HG03135 (cell line): ENCODE results near the gene PIWIL1.

ENCODE experiments used
- ATAC-seq: cut with Tn5 transposase; IDR thresholded peaks from one replicate; pipeline ENCODE4 v1.9.1; 2021; ENCODE audit warnings: mild to moderate bottlenecking, moderate library complexity; ENCODE audit not compliant: unreplicated experiment

Gene PIWIL1

DNA sequence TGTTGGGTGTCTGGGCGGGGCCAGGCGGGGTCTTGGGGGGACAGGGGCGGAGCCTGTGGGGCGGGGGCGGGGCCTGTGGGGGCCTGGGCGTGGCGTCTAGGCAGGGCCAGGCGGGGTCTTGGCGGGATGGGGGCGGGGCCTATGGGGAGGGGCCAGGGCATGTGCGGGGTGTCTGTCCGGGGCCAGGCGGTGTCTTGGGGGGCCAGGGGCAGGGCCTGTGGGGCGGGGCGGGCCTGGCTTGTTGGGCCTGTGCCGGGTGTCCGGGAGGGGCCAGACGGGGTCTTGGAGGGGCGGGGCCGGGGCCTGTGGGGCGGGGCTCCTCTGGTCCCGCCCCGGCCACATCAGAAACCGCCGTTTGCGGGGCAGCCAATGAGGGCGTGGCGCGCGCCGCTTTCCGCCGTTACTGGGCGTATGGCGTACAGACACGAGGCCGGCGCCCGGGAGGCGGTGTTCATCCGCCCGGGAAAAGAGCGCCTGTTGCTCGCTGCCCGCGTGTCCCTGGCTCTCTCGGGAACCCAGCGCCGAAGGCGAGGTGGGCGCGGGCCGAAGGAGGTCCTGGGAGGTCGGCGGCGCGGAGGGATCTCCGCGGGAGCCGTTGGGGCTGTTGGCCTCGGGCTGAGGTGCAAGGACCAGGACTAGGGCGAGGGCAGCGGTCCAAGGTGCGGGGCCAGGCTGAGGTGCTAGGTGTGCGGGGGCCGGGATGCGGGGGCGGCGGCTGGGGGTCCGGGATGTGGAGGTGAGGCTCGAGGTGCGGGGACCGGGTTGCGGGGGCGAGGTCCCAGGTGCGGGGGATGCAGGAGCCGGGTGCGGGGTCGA, at the start of gene PIWIL1:
Gene PIWIL1 (plus strand): TSS at position 400 of the 816 bp plus-strand sequence. CDS start 4,705 bp downstream, outside the sequence.
- no peak for ATAC-seq

DNA sequence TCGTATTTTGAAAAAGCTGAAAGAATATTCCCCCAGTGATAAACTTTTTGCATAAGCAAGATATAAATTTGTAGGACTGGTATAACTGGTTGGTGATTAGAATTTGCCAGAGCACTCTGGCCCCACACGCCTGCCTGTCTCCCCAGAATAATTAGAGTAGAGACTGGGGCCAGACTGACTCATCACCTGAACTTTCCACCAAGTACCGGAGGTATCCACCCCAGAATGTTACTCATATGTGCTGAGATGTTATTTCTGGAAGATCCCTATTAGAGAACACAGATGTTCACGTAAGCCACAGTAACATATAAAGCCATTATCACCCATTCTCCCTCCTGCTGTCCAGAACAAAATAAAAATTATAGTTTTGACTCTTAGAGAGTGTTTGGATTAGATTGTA, 49.5 kb upstream of the PIWIL1 start:
- no peak for ATAC-seq

DNA sequence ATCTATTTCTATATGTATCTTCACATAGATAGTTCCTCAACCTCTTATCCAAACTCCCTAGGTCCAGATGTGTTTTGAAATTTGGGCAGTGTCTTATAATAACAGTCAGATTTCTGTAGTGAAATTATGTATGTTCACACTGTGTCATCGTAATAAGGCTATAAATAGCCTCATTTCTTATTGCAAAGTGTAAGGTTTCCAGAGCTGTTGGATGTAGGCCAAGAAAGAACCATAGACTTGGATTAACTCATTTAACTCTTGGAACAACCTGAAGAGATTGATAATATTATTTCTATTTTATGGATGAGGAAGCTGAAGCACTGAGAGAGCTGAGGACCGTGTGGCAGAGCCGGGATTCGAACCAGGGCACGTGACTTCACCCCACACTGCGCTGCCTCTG, 49.0 kb upstream of the PIWIL1 start:
- no peak for ATAC-seq

DNA sequence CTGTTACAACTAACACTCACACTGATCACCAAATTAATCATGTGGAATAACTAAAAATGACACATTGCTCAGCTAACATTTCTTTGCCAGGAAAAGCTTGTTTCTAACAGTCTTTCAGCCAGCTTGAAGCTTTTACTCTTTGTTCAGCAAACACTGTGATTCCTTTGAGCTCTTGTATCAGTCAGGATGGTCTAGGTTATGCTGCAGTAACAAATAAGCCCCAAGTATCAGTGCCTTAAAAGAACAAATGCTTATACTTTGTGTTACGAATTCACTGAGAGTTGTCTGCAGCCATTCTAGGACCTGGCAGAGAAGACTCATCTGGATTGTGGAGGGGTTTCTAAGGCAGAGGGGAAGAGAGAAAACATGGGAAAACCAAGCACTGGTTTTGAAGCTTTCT, 47.6 kb upstream of the PIWIL1 start:
- no peak for ATAC-seq

DNA sequence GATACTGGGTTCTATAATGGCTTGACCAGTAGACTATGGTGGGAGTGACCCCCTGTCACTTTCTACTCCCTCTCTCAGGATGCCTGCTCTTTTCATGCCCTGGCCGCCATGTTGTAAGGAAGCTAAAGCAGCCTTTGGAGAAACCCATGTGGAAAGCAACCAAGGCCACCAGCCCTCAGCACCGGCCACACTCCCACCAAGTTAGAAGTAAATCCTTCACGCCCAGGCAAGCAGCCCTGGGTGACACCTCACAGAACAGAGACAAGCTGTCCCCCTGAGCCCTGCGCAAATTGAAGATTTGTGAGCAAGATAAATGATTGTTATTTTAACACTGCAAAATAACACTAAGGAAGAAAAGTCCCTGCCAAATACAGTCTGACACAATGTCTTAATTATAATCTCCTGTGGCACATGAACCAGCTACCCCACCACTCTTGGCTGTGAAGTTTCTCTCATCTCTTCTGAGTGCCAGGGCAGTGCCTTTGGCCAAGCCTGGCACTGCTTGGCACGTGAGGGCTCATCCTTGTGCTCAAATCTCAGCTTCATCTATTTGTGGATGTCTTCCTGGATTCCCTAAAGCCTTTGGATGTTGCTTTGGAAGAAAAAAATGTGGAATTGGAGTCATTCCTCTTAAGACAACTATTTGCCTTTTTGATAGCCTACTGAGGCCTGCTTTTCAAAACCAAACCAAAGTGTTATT, 39.2 kb upstream of the PIWIL1 start:
- no peak for ATAC-seq

DNA sequence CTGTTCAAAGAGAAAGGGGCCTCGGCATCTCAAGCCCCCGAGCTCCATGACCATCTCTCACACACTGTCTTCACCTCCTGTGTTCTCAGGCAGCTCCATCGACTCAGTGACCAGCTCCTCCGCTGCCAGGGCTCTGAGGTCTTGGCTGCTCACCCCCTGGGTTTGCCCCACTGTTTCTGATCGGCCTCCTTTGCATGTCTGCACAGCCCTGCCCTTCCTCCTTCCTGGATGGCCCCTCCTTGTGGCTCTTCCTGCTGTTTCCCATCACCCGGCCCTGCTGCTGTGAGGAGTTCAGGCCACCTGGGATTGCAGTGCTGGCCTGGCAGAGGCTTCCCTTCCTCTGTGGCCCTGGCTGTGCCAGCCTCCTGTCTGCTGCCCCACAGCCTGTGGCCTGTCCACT, 38.1 kb upstream of the PIWIL1 start:
- no peak for ATAC-seq

DNA sequence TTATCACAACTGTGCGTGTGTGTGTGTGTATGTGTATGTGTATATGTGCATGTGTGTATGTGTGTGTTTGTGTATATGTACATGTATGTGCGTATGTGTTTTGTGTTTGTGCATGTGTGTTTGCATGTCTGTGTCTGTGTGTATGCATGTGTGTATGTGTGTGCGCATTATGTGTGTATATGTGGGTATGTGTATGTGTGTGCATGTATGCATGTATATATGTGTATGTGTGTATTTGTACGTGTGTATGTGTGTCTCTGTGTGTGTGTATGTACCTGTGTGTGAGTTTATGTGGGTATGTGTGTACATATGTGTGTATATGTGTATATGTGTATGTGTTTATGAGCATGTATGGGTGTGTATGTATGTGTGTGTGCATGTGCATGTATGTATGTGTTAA, 37.6 kb upstream of the PIWIL1 start:
- ATAC-seq: no peak

DNA sequence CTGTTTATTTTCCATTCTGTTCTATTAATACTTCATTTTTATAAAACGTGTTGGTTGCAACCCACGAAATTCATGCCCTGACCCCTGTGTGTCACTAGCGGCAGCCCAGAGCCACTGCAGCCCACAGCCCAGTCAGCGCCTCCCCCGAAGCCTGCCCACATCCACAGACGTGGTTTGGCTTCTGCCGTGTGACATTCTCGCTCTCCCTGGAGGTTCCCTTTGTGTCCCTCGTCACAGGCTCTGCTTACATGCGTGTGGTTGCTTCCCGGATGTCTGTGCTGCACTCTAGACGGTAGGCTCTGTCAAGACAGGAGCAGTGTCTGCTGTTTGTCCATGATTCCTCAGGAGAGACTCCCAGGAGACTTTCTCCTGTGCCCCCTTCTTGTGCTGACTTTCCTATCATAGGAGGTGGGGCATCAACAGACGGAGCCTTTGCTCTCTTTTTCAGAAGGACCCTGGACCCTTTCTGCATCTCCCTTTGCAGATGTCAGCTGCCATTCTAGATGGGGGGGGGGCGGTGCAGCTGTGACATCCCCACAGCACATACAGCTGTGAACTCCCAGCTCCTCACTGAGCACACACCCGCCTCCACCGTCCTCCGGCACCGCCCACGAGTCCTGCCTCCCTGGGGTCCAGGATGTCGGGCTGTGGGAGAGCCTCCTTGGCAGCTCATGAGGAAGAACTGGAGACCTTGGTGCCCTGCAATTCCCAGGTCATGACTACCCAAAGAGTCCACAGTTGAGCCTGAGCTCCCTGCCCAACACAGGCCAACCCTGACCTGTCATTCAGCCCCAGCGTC, 36.8 kb upstream of the PIWIL1 start:
- ATAC-seq: no peak

DNA sequence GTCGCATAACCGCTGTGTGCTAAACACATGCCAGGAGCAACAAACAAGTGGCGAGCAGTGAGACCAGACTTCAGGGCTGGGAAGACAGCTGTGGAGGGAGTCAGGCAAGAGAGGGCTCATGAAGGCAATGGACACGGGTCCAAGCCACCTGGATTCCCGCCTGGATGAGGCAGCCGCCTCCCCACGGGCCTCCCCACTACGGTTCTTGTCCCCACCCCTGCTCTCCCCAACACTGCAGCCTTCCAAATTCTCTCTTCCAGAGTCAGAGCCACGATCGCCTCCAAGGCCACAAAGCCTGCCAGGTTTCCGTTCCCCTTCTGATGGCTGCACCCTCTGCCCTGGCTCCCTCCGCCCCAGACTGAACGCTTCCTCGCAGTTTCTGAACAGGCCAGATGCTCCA, 36.1 kb upstream of the PIWIL1 start:
- ATAC-seq: no peak

DNA sequence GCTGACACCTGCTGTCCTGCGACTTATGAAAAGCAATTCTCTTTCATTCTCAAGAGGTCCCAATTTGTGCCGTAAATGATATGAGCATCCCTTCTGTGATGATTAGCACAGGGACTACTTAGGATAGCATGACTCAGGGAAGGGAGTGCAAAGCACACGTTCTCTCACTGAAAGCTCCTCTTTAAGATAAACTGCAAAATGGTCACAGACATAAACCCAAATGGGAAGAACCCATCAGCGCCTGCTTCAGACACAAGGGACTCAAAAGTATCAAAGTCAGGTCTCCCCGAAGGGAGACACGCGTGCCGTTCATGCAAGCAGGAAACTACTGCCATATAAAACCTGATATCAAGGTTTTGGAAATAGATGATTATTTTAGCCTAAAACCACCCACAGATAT, 33.9 kb upstream of the PIWIL1 start:
- no peak for ATAC-seq

DNA sequence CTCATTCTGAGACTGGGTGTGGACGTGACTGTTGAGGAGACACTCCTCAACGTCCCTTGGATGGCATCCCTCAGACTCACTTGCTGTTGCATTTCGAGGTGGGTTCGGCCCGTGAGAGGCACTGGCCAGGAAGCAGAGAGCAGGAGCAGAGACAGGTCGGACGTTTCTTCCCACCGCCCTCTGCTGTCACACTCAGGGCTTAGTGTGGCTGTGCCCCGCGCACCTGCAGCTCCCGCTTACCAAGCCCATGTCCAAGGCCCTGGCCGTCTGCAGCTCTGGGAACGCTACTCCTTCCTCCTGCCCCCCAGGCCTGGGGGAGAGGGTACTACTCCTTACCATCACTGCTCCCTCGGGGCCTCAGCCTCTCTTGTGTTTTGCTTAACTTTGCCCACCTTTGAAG, 29.8 kb upstream of the PIWIL1 start:
- ATAC-seq: no peak

DNA sequence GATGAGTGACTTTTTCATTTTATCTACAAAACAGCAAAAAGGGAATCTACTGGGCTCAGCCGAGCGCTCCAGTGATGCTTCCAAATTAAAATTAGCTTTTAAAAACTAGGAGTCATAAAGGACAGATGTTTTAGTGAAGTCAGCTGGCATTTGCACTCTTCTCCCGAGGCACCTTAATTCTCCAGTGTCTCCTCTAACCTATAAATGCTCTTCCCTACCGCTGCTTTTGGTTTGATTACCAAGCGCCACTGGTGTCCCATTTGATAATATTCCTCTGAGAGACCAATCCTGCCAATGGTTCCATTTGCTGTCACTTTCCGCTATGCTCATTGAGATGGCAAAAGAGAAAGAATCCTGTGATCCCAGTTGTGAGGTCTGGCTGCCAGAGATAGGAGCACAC, 29.3 kb upstream of the PIWIL1 start:
- no peak for ATAC-seq

DNA sequence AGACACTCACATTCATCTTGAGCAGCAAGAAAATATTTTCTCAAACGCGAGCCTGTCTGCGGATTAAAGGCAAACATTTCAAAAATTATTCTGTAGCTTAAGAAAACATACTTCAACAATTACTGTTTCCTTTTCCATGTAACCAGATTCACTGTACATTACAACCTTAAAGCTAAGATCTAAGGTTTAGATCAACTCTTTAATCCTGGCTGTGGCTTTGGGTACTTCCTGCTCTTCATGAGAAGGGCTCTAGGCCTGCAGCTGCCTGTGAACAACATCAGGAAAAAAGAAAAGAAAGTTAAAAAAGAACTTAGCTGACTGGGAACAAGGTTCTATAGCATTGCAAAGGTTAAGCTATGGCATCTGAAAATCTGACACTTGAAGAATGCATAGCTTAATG, 21.4 kb upstream of the PIWIL1 start:
- ATAC-seq: no peak

DNA sequence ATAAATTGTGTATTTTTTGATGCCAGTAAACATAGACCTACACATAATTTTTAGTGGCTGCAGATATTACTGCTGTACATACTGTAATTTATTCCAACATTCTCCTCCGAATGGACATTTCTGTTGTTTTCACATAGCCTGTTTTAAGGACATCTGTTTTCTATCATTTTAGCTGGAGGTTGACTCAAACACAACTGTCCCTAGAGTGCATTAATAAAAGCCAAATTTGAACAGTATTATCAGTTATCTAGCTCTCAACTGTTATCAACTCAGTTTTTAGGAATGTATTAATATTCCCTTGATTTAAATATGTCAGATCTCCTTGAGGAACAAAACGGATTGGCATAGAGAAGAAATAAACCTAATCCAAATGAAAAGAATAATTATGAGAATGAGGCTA, 17.2 kb upstream of the PIWIL1 start:
- no peak for ATAC-seq

DNA sequence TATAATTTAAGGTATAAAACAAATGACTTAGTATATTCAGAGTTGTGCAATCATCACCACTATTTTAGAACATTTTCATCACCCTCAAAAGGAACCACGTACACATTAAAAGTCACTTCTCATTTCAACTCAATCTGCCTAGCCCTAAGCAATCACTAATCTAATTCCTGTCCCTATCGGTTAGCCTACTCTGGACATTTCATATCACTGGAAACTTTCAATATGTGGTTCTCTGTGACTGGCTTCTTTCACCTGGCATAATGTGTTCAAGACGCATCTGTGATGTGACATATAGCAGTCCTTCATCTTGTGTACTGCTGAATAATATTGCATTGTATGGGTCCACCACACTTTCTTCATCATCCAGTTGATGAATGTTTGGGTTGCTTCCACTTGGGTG, 15.4 kb upstream of the PIWIL1 start:
- ATAC-seq: no peak

DNA sequence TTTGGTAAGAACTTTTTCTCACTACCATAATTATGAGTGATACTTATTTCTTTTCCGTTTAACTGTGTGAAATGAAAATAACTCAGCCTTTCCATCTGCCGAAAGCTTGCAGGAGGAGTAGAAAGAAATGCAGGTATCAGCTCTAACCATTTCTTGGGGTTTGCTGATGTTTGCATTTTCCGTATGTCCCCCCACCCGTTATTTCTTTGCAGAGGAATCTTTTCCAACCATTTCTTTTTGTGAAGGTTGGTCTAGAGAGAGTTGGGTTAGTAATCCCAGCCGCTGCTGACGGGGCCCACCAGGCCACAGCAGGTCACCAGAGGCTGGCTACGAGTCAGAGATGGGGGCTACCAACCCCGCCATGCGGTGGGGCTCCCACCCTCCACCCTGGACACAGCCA, 7.0 kb upstream of the PIWIL1 start:
- ATAC-seq: no peak

DNA sequence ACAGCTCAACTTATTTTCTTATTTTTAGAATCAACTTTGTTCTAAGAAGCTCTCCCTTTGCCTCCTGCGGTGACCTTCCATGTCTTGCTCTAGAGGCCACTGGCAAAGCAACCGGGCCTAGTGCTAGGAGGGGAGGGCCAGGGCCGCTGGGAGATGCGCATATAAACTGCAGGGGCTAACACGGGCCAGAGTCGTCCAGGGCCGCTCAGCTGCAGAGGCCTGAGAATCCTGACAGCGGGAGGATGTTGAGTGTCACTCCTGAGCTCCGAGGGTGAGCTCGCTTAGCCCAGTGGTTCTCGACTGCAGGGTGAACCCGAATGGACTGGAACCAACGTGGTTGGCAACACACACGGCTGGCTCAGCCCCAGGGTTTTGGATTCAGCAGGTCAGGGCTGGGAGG, 6.5 kb upstream of the PIWIL1 start:
- no peak for ATAC-seq

DNA sequence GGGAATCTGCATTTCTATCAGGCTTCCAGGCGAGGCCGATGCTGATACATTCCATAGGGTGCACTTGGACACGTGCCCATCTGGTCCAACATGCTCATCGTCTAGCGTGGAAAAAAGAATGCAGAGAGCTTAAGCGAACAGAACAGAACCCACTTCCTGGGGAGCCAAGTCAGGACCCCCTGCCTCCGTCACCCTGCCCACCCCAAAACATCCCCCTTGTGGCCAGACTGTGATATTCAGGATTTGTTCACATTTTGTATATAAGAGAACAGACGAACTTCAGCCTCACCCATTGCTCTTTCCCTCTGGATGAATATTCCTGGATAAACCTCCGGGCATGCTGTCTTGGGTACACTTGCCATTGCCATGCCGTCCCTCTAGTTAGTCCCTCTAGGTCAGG, 4.3 kb upstream of the PIWIL1 start:
- ATAC-seq: no peak

DNA sequence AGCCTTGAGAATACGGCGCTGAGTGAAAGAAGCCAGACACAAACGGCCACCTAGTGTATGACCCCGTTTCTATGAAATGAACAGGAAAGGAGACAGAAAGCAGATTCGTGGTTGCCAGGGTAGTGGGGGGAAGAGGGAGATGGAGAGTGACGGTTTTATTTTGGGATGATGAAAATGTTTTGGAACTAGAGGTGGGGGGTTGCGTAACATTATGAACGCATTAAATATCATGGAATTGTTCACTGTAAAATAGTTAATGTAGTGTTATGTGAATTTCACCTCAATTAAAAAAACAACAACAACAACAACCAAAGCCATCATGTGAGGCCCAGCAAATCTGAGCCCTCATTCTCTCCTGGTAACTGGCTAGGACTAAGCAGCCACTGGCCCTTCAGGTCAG, 3.3 kb upstream of the PIWIL1 start:
- no peak for ATAC-seq

DNA sequence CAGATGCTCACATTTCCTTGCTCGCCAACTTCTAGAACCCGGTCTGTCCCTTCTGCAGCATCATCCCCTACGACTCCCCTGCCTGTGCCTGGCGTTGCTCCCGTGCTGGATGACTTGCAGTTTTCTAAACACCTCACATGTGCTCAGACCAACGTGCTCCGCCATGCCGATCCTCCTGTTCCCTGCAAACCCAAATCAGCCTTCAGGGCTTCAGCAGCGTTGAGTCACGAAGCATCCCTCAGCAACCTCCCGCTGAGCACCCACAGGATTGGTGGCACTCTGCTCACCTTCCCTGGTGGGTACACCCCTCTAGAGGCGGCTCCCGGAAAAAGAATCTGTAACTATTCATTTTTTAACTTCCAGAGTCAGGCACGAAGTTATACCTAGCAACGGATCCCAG, 2.8 kb upstream of the PIWIL1 start:
- no peak for ATAC-seq

DNA sequence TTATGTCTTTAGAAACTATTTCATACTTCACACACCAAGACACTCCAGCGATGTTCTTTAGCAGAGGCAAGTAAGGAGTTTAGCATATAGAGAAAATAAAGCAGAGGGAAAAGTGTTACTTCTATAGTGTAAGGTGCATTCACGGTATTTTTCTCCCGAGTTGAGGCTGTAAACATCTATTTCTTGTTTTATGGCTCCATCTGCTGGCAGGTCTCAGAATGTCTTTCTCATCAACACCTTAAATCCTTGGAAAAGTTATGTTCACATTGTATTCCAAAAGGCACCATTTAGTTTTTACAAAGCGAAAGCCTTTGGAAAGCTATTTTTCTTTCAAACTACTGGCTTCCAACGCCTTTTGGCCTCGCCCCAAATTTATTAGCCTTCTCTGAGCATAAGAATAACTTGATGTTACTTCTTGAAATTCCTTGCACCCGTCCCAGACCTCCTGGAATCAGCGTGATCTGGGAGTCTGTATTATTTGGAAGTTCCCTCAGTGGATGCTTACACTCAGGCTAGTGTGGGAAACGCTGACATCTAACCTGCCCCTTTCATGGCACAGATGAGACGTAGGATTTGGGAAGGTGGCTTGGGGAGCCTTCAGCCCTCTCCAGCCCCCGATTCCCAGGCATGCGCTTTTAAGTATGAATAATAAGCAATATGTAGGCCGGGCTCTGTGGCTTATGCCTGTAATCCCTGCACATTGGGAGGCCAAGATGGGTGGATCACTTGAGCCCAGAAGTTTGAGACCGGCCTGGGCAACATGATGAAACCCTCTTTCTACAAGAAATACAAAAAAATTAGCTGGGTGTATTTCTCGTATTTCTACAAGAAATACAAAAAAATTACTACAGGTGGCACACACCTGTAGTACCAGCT, 1.9 kb upstream of the PIWIL1 start:
- ATAC-seq: no peak
